Lung (tissue), 12 donors: Measurements from ENCODE around the gene TPO. TPM values are rescaled to one million over a fixed set of nuclear protein-coding genes. Genes with fewer than 3 reads are reported as not detected.
"Not testable (repeated sequence)": the region's sequence is repeated elsewhere in the genome, so short reads cannot be mapped to it uniquely, and the experiment has no call there.

Source experiments
- ATAC-seq: fragments of 200-7000 bp; cut with Tn5 transposase; one replicate; pipeline ENCODE4 v1.9.1; 2020; ENCODE audit warnings: moderate number of reproducible peaks; ENCODE audit not compliant: insufficient read depth, low FRiP score
- DNase-seq, 3 donors: peaks; one replicate each; pipeline ENCODE4 v3.0.0-alpha.2; 2013 to 2017
- H3K27ac ChIP-seq, 2 donors: one replicate each; pipeline ENCODE4 v1.5.1; 2013; ENCODE audit warnings: mild to moderate bottlenecking in 2 of 2, moderate library complexity in 2 of 2, control low read depth in 1 of 2, inconsistent platforms in 1 of 2, low read depth in 1 of 2, low read length in 1 of 2
- H3K27me3 ChIP-seq, 3 donors: one replicate each; pipeline ENCODE4 v1.5.1; 2013; ENCODE audit warnings: low read length in 2 of 3; ENCODE audit not compliant: control insufficient read depth in 3 of 3, insufficient read depth in 3 of 3
- H3K36me3 ChIP-seq, 4 donors: one replicate each; pipeline ENCODE4 v1.5.1; 2013; ENCODE audit warnings: low read length in 4 of 4, mild to moderate bottlenecking in 1 of 4, moderate library complexity in 1 of 4; ENCODE audit not compliant: control insufficient read depth in 4 of 4, insufficient read depth in 4 of 4
- H3K4me1 ChIP-seq, 5 donors: one replicate each; pipeline ENCODE4 v1.5.1; 2013; ENCODE audit warnings: low read length in 5 of 5, mild to moderate bottlenecking in 2 of 5, moderate library complexity in 1 of 5; ENCODE audit not compliant: control insufficient read depth in 5 of 5, insufficient read depth in 5 of 5
- H3K4me3 ChIP-seq: one replicate; pipeline ENCODE4 v1.5.1; 2013; ENCODE audit warnings: mild to moderate bottlenecking, control low read depth, moderate library complexity
- H3K9ac ChIP-seq, 2 donors: one replicate each; pipeline ENCODE4 v1.5.1; 2013; ENCODE audit warnings: low read length in 2 of 2, control low read depth in 1 of 2; ENCODE audit not compliant: insufficient read depth in 1 of 2
- H3K9me3 ChIP-seq, 4 donors: one replicate each; pipeline ENCODE4 v1.5.1; 2013; ENCODE audit warnings: low read length in 3 of 4, mild to moderate bottlenecking in 1 of 4, moderate library complexity in 1 of 4; ENCODE audit not compliant: control insufficient read depth in 4 of 4, insufficient read depth in 3 of 4
- CTCF ChIP-seq: IDR thresholded peaks from 2 replicates; pipeline ENCODE4 v1.5.1; 2012; ENCODE audit warnings: mild to moderate bottlenecking; ENCODE audit errors: control extremely low read depth, extremely low read depth
- WGBS, 2 donors: extraction: QIAGEN DNeasy Blood & Tissue Kit; methylation state at CpG; one replicate each; pipeline ENCODE4 v1.1.7; 2013; 5-methylcytosine and 5-hydroxymethylcytosine counted together
- polyA plus RNA-seq, 2 donors: library from polyadenylated mRNA; stranded (reverse); fragments of 200-250 nt; gene quantifications; one replicate each; pipeline ENCODE4 v1.2.1, GENCODE V29; 2013
- total RNA-seq, 2 donors: library from RNA; depleted of rRNA in 1 of 2; stranded (reverse); fragments of >200 nt in 1 of 2; gene quantifications; one replicate each; pipeline ENCODE4 v1.2.1, GENCODE V29; 2014 to 2021
- donor health status: control.
- donor health status: control.
- donor health status: Bipolar disorder and iron deficiency.
- donor health status: healthy.
- donor health status: DM: yes; HTN: yes; CAD: no.

The TPO gene
- total and polyA plus RNA-seq, 4 donors = 0.17 to 0.31 TPM; not detected in 2

GRCh38 chr2:1515986-1516797 is 102.9 kb downstream of the TPO start:
- Histone ChIP-seq H3K27me3 (peaks cover 0 to 3% (median 0%) of the 10 kb centered on the region in 3 donors), H3K36me3 (no peaks in the 10 kb centered on the region), H3K27ac (no peak overlapping the region), H3K4me1 (no peaks in the 10 kb centered on the region), H3K4me3 (no peak overlapping the region), H3K9me3 (no peaks in the 10 kb centered on the region), H3K9ac (no peak overlapping the region)
- 92% methylated on average over 23 of the region's 23 CpGs for WGBS, 2 donors
- DNase-seq = no peak
- no peak for TF ChIP-seq CTCF
- ATAC-seq = no peak

GRCh38 chr2:1516798-1517060 is 103.5 kb downstream of the TPO start:
- H3K36me3 ChIP-seq = no peaks in the 10 kb centered on the region
- H3K27ac ChIP-seq = no peak overlapping the region
- no peak for TF ChIP-seq CTCF
- no peaks in the 10 kb centered on the region for H3K9me3 ChIP-seq
- no peak overlapping the region for H3K4me3 ChIP-seq
- H3K27me3 ChIP-seq = peaks cover 0 to 3% (median 0%) of the 10 kb centered on the region in 3 donors
- no peak overlapping the region for H3K9ac ChIP-seq
- WGBS, 2 donors = 92 to 94% methylated on average over 7 of the region's 7 CpGs
- H3K4me1 ChIP-seq = no peaks in the 10 kb centered on the region
- DNase-seq = no peak
- no peak for ATAC-seq

DNA sequence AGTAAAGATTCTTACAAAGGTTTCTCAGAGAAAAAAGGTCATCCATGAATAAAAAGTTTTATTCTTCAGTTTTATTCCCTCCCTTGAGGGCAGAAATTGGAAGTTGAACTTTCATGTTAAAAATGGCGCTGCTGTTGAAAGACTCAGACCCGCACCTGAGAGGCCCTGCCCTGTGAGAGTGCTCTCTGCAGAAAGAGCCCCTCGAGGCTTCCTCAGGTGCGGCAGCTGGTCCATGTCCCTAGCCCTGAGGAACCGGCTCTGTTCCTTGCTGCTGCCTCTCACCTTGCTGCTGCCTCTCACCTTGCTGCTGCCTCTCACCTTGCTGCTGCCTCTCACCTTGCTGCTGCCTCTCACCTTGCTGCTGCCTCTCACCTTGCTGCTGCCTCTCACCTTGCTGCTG is 104.0 kb downstream of the TPO start:
- not testable (repeated sequence) for H3K27ac ChIP-seq, H3K9me3 ChIP-seq, H3K9ac ChIP-seq, H3K27me3 ChIP-seq, DNase-seq, H3K4me1 ChIP-seq, ATAC-seq, H3K4me3 ChIP-seq, H3K36me3 ChIP-seq
- 84% methylated on average over 5 of the region's 5 CpGs for WGBS, 2 donors

DNA sequence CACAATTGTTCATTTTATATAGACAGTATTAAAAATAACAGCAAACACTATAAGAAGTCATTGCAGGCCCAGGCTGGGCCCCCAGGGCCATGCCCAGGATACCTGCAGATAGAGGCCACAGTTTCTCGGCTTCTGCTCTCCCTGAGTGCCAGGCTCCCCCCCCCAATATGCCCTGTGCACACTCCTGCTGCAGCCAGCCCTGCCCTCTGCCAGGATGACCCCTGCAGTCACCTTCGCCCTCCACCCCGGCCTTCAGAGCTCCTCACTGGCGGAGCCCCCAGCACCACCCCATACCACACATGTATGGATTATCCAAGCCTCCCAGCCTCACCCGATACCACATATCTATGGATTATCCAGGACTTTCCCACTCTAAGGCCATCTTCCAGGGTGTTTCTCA is 104.5 kb downstream of the TPO start:
- TF ChIP-seq CTCF = no peak
- no peak overlapping the region for H3K27ac ChIP-seq
- no peaks in the 10 kb centered on the region for H3K4me1 ChIP-seq
- H3K36me3 ChIP-seq = no peaks in the 10 kb centered on the region
- H3K4me3 ChIP-seq = no peak overlapping the region
- 91 to 94% methylated on average over 5 of the region's 5 CpGs for WGBS, 2 donors
- peaks cover 0 to 3% (median 0%) of the 10 kb centered on the region in 3 donors for H3K27me3 ChIP-seq
- no peak overlapping the region for H3K9ac ChIP-seq
- ATAC-seq = no peak
- no peak for DNase-seq
- no peaks in the 10 kb centered on the region for H3K9me3 ChIP-seq
